GM23338 (cell line): ENCODE results near the gene PLCD3. TPM values are rescaled to one million over a fixed set of nuclear protein-coding genes. Genes with fewer than 3 reads are reported as not detected.

Experiments
- ATAC-seq: fragments of 200-7000 bp; cut with Tn5 transposase; 3 replicates; pipeline ENCODE4 v1.9.1; 2020
- DNase-seq: peaks from one replicate; pipeline ENCODE4 v3.0.0-alpha.2; 2015; ENCODE audit warnings: low spot score
- H2AFZ ChIP-seq: fragments of 200-600 bp; sonication (generic); 2 replicates; pipeline ENCODE4 v1.8.0; 2016; ENCODE audit warnings: antibody characterized with exemption, mild to moderate bottlenecking, moderate library complexity
- H3F3A ChIP-seq: fragments of 200-600 bp; sonication (generic); replicated peaks from 2 replicates; pipeline ENCODE4 v1.8.0; 2017; ENCODE audit warnings: antibody characterized with exemption, mixed run types, low read depth
- H3K27ac ChIP-seq: fragments of 200-600 bp; sonication (generic); 2 replicates; pipeline ENCODE4 v1.6.1; 2016; ENCODE audit warnings: low read depth
- H3K27me3 ChIP-seq: fragments of 200-600 bp; sonication (generic); 2 replicates; pipeline ENCODE4 v1.8.0; 2016; ENCODE audit warnings: mild to moderate bottlenecking, mixed run types, moderate library complexity; ENCODE audit not compliant: insufficient read depth
- H3K36me3 ChIP-seq: fragments of 200-600 bp; sonication (generic); 2 replicates; pipeline ENCODE4 v1.8.0; 2016; ENCODE audit warnings: mild to moderate bottlenecking; ENCODE audit not compliant: insufficient read depth
- H3K4me1 ChIP-seq: fragments of 200-600 bp; sonication (generic); 2 replicates; pipeline ENCODE4 v1.8.0; 2016; ENCODE audit warnings: mild to moderate bottlenecking, moderate library complexity; ENCODE audit not compliant: insufficient read depth
- H3K4me2 ChIP-seq: fragments of 200-600 bp; sonication (generic); 2 replicates; pipeline ENCODE4 v1.7.1; 2017; ENCODE audit warnings: mixed run types
- H3K4me3 ChIP-seq: fragments of 200-600 bp; sonication (generic); 2 replicates; pipeline ENCODE4 v1.6.1; 2016; ENCODE audit warnings: mixed run types
- H3K79me2 ChIP-seq: fragments of 200-600 bp; sonication (generic); replicated peaks from 2 replicates; pipeline ENCODE4 v1.8.0; 2017; ENCODE audit warnings: mild to moderate bottlenecking; ENCODE audit not compliant: insufficient read depth
- H3K9me2 ChIP-seq: fragments of 200-600 bp; sonication (generic); 2 replicates; pipeline ENCODE4 v1.8.0; 2017; ENCODE audit not compliant: insufficient read depth
- H4K20me1 ChIP-seq: fragments of 200-600 bp; sonication (generic); replicated peaks from 2 replicates; pipeline ENCODE4 v1.8.0; 2017; ENCODE audit warnings: mild to moderate bottlenecking; ENCODE audit not compliant: insufficient read depth
- H3K27ac Mint-ChIP-seq: 2 replicates; pipeline ENCODE4 v1.8.0; 2020; ENCODE audit warnings: inconsistent platforms, mild to moderate bottlenecking, moderate library complexity, mixed read lengths
- H3K27me3 Mint-ChIP-seq: 3 replicates; pipeline ENCODE4 v1.8.0; 2022; ENCODE audit warnings: low read depth, mild to moderate bottlenecking, moderate library complexity, mixed read lengths, inconsistent platforms; ENCODE audit not compliant: insufficient read depth, poor library complexity
- H3K36me3 Mint-ChIP-seq: 3 replicates; pipeline ENCODE4 v1.8.0; 2021; ENCODE audit warnings: low read depth, mild to moderate bottlenecking, inconsistent platforms, moderate library complexity, mixed read lengths
- H3K4me1 Mint-ChIP-seq: 3 replicates; pipeline ENCODE4 v1.8.0; 2020; ENCODE audit warnings: mild to moderate bottlenecking, inconsistent platforms, mixed read lengths
- H3K4me3 Mint-ChIP-seq: 3 replicates; pipeline ENCODE4 v1.8.0; 2021; ENCODE audit warnings: moderate library complexity, mild to moderate bottlenecking, inconsistent platforms, mixed read lengths
- H3K9me3 Mint-ChIP-seq: 3 replicates; pipeline ENCODE4 v1.8.0; 2020; ENCODE audit warnings: moderate library complexity, mild to moderate bottlenecking, inconsistent platforms, mixed read lengths
- CREB1 ChIP-seq: fragments of 250-450 bp; sonication (Bioruptor Pico); IDR thresholded peaks from 2 replicates; pipeline ENCODE4 v1.5.0; 2020; ENCODE audit warnings: low read depth, mild to moderate bottlenecking, moderate library complexity
- CTCF ChIP-seq, 2 experiments: fragments of 200-600 bp in 1 of 2; sonication (generic) in 1 of 2; conservative IDR thresholded peaks; 2 replicates each; pipeline versions ENCODE4 v1.5.1 to v1.6.1; 2016 to 2017; ENCODE audit warnings: antibody characterized with exemption in 2 of 2, low read depth in 2 of 2, mild to moderate bottlenecking in 2 of 2, moderate library complexity in 1 of 2
- ETS1 ChIP-seq: IDR thresholded peaks from 2 replicates; pipeline ENCODE4 v1.6.1; 2016; ENCODE audit warnings: antibody characterized with exemption
- EZH2 ChIP-seq: fragments of 200-600 bp; sonication (generic); IDR thresholded peaks from one replicate; pipeline ENCODE4 v1.8.0; 2017; ENCODE audit warnings: antibody characterized with exemption, mild to moderate bottlenecking, low read depth; ENCODE audit not compliant: unreplicated experiment
- EZH2phosphoT487 ChIP-seq: fragments of 200-600 bp; sonication (generic); IDR thresholded peaks from one replicate; pipeline ENCODE4 v1.8.1; 2018; ENCODE audit warnings: antibody characterized with exemption; ENCODE audit not compliant: unreplicated experiment
- JUNB ChIP-seq: IDR thresholded peaks from one replicate; pipeline ENCODE4 v1.6.1; 2016; ENCODE audit warnings: antibody characterized with exemption; ENCODE audit not compliant: unreplicated experiment
- NANOG ChIP-seq: IDR thresholded peaks from 2 replicates; pipeline ENCODE4 v1.6.1; 2016; ENCODE audit warnings: antibody characterized with exemption, borderline replicate concordance
- POLR2AphosphoS5 ChIP-seq: IDR thresholded peaks from 2 replicates; pipeline ENCODE4 v1.6.1; 2016; ENCODE audit warnings: antibody characterized with exemption, low read depth
- REST ChIP-seq: IDR thresholded peaks from one replicate; pipeline ENCODE4 v1.6.1; 2018; ENCODE audit warnings: antibody characterized with exemption; ENCODE audit not compliant: unreplicated experiment
- STAT1 ChIP-seq: IDR thresholded peaks from one replicate; pipeline ENCODE4 v1.6.1; 2016; ENCODE audit warnings: antibody characterized with exemption; ENCODE audit not compliant: unreplicated experiment
- ZNF114 ChIP-seq: fragments of 250-450 bp; sonication (Bioruptor Pico); IDR thresholded peaks from 2 replicates; pipeline ENCODE4 v1.5.0; 2020; ENCODE audit warnings: mild to moderate bottlenecking, moderate library complexity
- ZNF331 ChIP-seq: fragments of 250-450 bp; sonication (Bioruptor Pico); IDR thresholded peaks from 2 replicates; pipeline ENCODE4 v1.5.0; 2020; ENCODE audit warnings: low read depth, mild to moderate bottlenecking, moderate library complexity
- polyA plus RNA-seq: library from polyadenylated mRNA; unstranded; fragments of >200 nt; fragmentation: Nextera tagmentation; extraction: Ambion mirVana; gene quantifications from 2 replicates; pipeline ENCODE4 v1.2.1, GENCODE V29; 2016
- total RNA-seq: library from RNA; depleted of rRNA; stranded (reverse); fragments of >200 nt; shearing (Covaris generic); gene quantifications from 2 replicates; pipeline ENCODE4 v1.2.3, GENCODE V29; 2014
- TF ChIP-seq, protein P1 (sequence below): fragments of 250-450 bp; sonication (Bioruptor Pico); IDR thresholded peaks from 2 replicates; pipeline ENCODE4 v1.5.0; 2020; ENCODE audit warnings: mild to moderate bottlenecking, moderate library complexity

Gene PLCD3
- total and polyA plus RNA-seq, 2 experiments from 2014 or later = 3.0 to 32.1 TPM

DNA sequence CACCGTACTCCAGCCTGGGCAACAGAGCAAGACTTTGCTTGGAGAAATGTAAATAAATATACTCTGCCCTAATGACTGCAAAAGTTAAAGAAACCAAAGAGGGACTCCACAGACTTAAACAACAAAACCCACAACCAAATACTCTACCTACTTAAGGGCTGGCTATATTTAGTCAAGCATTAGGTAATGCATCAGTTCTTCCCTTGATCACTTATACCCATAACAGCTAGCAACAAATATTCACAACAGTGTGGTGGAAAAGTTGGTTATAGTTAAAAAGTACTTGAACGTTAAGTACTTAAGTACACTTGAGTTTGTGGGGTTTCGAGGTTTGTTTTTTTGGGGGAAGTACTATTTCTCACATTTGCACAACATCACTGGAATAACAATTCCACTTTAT, 23.9 kb upstream of the PLCD3 start:
- H3K27ac Mint-ChIP-seq = no peak overlapping the region

More for the DNA sequence above, 23.9 kb upstream of the PLCD3 start:
- Mint-ChIP-seq H3K9me3 (no peaks in the 10 kb centered on the region), H3K4me3 (no peak overlapping the region), H3K36me3 (peaks cover 6% of the 10 kb centered on the region; the same call in 2 of the 3 replicates), H3K27me3 (peaks cover 6% of the 10 kb centered on the region), H3K4me1 (peaks cover 24% of the 10 kb centered on the region)
- no peak for DNase-seq
- TF ChIP-seq POLR2AphosphoS5 (no peak), EZH2phosphoT487 (no peak), NANOG (no peak), ETS1 (no peak), CREB1 (CRISPR knock-in tag) (no peak), ZNF331 (CRISPR knock-in tag) (no peak), JUNB (no peak), REST (no peak), CTCF (conservative IDR thresholded peaks at IDR 0.05; ENCODE audit: low read depth in 2 of 2) (no peak), STAT1 (no peak), EZH2 (no peak), ZNF114 (CRISPR knock-in tag) (no peak)
- TF ChIP-seq, protein P1, sequence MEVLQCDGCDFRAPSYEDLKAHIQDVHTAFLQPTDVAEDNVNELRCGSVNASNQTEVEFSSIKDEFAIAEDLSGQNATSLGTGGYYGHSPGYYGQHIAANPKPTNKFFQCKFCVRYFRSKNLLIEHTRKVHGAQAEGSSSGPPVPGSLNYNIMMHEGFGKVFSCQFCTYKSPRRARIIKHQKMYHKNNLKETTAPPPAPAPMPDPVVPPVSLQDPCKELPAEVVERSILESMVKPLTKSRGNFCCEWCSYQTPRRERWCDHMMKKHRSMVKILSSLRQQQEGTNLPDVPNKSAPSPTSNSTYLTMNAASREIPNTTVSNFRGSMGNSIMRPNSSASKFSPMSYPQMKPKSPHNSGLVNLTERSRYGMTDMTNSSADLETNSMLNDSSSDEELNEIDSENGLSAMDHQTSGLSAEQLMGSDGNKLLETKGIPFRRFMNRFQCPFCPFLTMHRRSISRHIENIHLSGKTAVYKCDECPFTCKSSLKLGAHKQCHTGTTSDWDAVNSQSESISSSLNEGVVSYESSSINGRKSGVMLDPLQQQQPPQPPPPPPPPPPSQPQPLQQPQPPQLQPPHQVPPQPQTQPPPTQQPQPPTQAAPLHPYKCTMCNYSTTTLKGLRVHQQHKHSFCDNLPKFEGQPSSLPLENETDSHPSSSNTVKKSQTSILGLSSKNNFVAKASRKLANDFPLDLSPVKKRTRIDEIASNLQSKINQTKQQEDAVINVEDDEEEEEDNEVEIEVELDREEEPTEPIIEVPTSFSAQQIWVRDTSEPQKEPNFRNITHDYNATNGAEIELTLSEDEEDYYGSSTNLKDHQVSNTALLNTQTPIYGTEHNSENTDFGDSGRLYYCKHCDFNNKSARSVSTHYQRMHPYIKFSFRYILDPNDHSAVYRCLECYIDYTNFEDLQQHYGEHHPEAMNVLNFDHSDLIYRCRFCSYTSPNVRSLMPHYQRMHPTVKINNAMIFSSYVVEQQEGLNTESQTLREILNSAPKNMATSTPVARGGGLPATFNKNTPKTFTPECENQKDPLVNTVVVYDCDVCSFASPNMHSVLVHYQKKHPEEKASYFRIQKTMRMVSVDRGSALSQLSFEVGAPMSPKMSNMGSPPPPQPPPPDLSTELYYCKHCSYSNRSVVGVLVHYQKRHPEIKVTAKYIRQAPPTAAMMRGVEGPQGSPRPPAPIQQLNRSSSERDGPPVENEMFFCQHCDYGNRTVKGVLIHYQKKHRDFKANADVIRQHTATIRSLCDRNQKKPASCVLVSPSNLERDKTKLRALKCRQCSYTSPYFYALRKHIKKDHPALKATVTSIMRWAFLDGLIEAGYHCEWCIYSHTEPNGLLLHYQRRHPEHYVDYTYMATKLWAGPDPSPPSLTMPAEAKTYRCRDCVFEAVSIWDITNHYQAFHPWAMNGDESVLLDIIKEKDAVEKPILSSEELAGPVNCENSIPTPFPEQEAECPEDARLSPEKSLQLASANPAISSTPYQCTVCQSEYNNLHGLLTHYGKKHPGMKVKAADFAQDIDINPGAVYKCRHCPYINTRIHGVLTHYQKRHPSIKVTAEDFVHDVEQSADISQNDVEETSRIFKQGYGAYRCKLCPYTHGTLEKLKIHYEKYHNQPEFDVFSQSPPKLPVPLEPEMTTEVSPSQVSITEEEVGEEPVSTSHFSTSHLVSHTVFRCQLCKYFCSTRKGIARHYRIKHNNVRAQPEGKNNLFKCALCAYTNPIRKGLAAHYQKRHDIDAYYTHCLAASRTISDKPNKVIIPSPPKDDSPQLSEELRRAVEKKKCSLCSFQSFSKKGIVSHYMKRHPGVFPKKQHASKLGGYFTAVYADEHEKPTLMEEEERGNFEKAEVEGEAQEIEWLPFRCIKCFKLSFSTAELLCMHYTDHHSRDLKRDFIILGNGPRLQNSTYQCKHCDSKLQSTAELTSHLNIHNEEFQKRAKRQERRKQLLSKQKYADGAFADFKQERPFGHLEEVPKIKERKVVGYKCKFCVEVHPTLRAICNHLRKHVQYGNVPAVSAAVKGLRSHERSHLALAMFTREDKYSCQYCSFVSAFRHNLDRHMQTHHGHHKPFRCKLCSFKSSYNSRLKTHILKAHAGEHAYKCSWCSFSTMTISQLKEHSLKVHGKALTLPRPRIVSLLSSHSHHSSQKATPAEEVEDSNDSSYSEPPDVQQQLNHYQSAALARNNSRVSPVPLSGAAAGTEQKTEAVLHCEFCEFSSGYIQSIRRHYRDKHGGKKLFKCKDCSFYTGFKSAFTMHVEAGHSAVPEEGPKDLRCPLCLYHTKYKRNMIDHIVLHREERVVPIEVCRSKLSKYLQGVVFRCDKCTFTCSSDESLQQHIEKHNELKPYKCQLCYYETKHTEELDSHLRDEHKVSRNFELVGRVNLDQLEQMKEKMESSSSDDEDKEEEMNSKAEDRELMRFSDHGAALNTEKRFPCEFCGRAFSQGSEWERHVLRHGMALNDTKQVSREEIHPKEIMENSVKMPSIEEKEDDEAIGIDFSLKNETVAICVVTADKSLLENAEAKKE (CRISPR knock-in tag) = no peak
- no peak overlapping the region for H3K4me2 ChIP-seq
- H2AFZ ChIP-seq = no peak overlapping the region
- H4K20me1 ChIP-seq = peaks cover 5% of the 10 kb centered on the region; the same call in 1 of the 2 replicates
- peaks cover 11% of the 10 kb centered on the region for H3K4me1 ChIP-seq
- H3F3A ChIP-seq = peaks cover 8% of the 10 kb centered on the region; the same call in 1 of the 2 replicates
- H3K36me3 ChIP-seq = no peaks in the 10 kb centered on the region
- no peak overlapping the region for H3K4me3 ChIP-seq
- H3K79me2 ChIP-seq = peaks cover 18% of the 10 kb centered on the region
- H3K9me2 ChIP-seq = no peaks in the 10 kb centered on the region
- no peak overlapping the region for H3K27ac ChIP-seq
- no peak for ATAC-seq
- no peaks in the 10 kb centered on the region for H3K27me3 ChIP-seq
